Measurements from ENCODE around the gene SMIM30. TPM values are rescaled to one million over a fixed set of nuclear protein-coding genes. Genes with fewer than 3 reads are reported as not detected.

Gene SMIM30
- total RNA-seq, 1 experiment from 2014 or later: 32.3 TPM

DNA sequence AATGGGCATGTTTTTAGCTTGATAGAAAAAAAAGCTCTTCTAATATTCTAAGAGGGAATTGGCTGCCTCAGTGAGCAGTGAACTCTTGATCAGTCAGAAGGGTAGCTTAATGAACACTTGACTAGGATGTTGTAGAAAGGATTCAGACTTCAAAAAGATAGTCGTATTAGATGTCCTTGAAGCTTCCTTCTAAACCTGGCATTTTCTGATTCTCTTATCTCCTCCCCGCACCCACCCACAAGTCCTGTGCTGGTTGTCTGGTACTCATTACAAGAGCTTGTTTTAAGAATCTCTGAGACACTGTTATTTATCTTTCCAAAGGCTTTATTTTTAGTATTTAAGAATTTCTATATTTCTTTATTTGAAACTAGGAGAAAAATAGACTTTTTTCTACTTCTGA lies 7.4 kb upstream of the SMIM30 start:
- Histone ChIP-seq H4K8ac (replicated peaks; ENCODE audit: insufficient read length, low read depth, low read length) (no peak overlapping the region), H3K79me2 (ENCODE audit: insufficient read depth, low read length) (no peaks in the 10 kb centered on the region), H3K27ac (ENCODE audit: insufficient read length, low read depth, low read length) (no peak overlapping the region), H2AFZ (ENCODE audit: low read length) (no peak overlapping the region), H3K18ac (ENCODE audit: insufficient read length, low read depth, low read length) (no peak overlapping the region), H4K20me1 (ENCODE audit: control insufficient read depth, insufficient read depth, insufficient read length) (no peaks in the 10 kb centered on the region), H4K5ac (ENCODE audit: insufficient read length, low read depth, low read length) (no peak overlapping the region), H3T11ph (ENCODE audit: low read length) (no peak overlapping the region), H3K9ac (ENCODE audit: extremely low read depth, insufficient read length, low read length) (no peak overlapping the region), H2BK120ac (ENCODE audit: low read depth, low read length, poor library complexity, severe bottlenecking) (no peak overlapping the region), H3K4ac (ENCODE audit: low read depth, low read length) (no peak overlapping the region), H2BK20ac (ENCODE audit: low read depth, low read length, poor library complexity, severe bottlenecking) (no peak overlapping the region), H3K56ac (ENCODE audit: insufficient read length, low read depth, low read length) (no peak overlapping the region), H3K23me2 (ENCODE audit: insufficient read length, low read depth, low read length, poor library complexity, severe bottlenecking) (no peaks in the 10 kb centered on the region), H4K91ac (ENCODE audit: insufficient read length, low read depth, low read length) (no peak overlapping the region), H3K4me1 (ENCODE audit: insufficient read depth, low read length) (no peaks in the 10 kb centered on the region), H2BK15ac (ENCODE audit: low read depth, low read length) (no peak overlapping the region), H3K14ac (ENCODE audit: insufficient read depth, low read length) (no peak overlapping the region), H2BK5ac (ENCODE audit: insufficient read length, low read length) (no peak overlapping the region), H3K23ac (ENCODE audit: insufficient read length, low read depth, low read length) (no peak overlapping the region), H2AK5ac (ENCODE audit: insufficient read length, low read length) (no peak overlapping the region), H3K79me1 (ENCODE audit: insufficient read depth, low read depth, low read length, poor library complexity, severe bottlenecking) (no peaks in the 10 kb centered on the region), H3K9me3 (ENCODE audit: control insufficient read depth, low read depth, low read length) (no peaks in the 10 kb centered on the region), H2BK12ac (ENCODE audit: insufficient read length, low read depth, low read length) (no peak overlapping the region), H3K27me3 (ENCODE audit: insufficient read depth, low read length) (no peaks in the 10 kb centered on the region), H3K4me2 (ENCODE audit: insufficient read depth, insufficient read length, low read length) (no peak overlapping the region)
- no peak for DNase-seq
- WGBS (ENCODE audit: extremely low coverage, insufficient read length, low lambda C conversion rate): no CpG with 5 or more reads among the region's 2 CpGs
- Mint-ChIP-seq H3K36me3 (ENCODE audit: insufficient read depth in 1 of 3, low read depth in 3 of 3) (no peaks in the 10 kb centered on the region), H3K9me3 (no peaks in the 10 kb centered on the region), H3K4me1 (no peaks in the 10 kb centered on the region), H3K27me3 (ENCODE audit: low read depth) (peaks cover 7% of the 10 kb centered on the region; the same call in 1 of the 2 replicates), H3K27ac (no peak overlapping the region), H3K4me3 (no peak overlapping the region)
- TF ChIP-seq CTCF (conservative IDR thresholded peaks at IDR 0.05): no peak

Data from H9 (cell line).